ENCODE measurements around the gene XRCC1. TPM values are rescaled to one million over a fixed set of nuclear protein-coding genes. Genes with fewer than 3 reads are reported as not detected.
"Not testable (repeated sequence)": the region's sequence is repeated elsewhere in the genome, so short reads cannot be mapped to it uniquely, and the experiment has no call there.

The XRCC1 gene
- total RNA-seq, 1 experiment from 2014 or later = 40.7 TPM

DNA sequence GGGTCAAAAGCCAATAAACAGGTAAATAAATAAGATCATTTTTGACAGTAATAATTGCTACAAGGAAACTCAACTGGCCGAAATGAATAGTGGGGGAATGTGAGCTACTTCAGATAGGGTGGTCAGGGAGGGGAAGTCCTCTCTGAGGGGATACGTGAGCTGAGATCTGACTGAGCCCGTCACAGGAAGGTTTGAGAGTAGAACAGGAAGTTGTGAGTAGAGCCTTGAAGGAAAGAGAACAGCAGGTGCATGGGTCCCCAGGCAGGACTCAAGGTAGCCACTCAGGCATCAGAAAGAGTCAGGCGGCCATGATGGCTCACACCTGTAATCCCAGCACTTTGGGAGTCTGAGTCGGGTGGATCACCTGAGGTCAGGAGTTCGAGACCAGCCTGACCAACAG lies 14.4 kb upstream of the XRCC1 start:
- Histone ChIP-seq H3K4me1 (no peaks in the 10 kb centered on the region), H3K36me3 (ENCODE audit: control insufficient read depth, insufficient read depth, low read length) (no peaks in the 10 kb centered on the region), H3K4me3 (ENCODE audit: low read depth, low read length) (no peak overlapping the region), H3K27me3 (replicated peaks; ENCODE audit: control insufficient read depth, insufficient read depth, low read length) (no peaks in the 10 kb centered on the region; the same call in 1 of the 2 replicates), H3K9me3 (no peaks in the 10 kb centered on the region)
- no TSS peak for BruUV-seq (replicated peaks)
- Mint-ChIP-seq H3K4me3 (ENCODE audit: unreplicated experiment) (no peak overlapping the region), H3K36me3 (ENCODE audit: insufficient read depth, unreplicated experiment) (peaks cover 30% of the 10 kb centered on the region), H3K9me3 (ENCODE audit: unreplicated experiment) (no peaks in the 10 kb centered on the region), H3K4me1 (ENCODE audit: low read depth, unreplicated experiment) (peaks cover 7% of the 10 kb centered on the region), H3K27ac (ENCODE audit: unreplicated experiment) (no peak overlapping the region), H3K27me3 (ENCODE audit: insufficient read depth, unreplicated experiment) (no peaks in the 10 kb centered on the region)
- TF ChIP-seq, protein P1, sequence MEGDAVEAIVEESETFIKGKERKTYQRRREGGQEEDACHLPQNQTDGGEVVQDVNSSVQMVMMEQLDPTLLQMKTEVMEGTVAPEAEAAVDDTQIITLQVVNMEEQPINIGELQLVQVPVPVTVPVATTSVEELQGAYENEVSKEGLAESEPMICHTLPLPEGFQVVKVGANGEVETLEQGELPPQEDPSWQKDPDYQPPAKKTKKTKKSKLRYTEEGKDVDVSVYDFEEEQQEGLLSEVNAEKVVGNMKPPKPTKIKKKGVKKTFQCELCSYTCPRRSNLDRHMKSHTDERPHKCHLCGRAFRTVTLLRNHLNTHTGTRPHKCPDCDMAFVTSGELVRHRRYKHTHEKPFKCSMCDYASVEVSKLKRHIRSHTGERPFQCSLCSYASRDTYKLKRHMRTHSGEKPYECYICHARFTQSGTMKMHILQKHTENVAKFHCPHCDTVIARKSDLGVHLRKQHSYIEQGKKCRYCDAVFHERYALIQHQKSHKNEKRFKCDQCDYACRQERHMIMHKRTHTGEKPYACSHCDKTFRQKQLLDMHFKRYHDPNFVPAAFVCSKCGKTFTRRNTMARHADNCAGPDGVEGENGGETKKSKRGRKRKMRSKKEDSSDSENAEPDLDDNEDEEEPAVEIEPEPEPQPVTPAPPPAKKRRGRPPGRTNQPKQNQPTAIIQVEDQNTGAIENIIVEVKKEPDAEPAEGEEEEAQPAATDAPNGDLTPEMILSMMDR (IDR thresholded peaks at IDR 0.05; ENCODE audit: insufficient read depth in 1 of 2, low read depth in 1 of 2, low read length in 1 of 2, severe bottlenecking in 1 of 2, unreplicated experiment in 1 of 2) = no peak
- CTCF ChIA-PET = no interaction called here
- DNase-seq = no peak
- POLR2A ChIA-PET = no interaction called here
- intact Hi-C loops (cut with micrococcal nuclease; ENCODE audit: unreplicated experiment) = loop anchor here (10.0 kb wide), 2 partner anchors 125 to 195 kb away; partner anchors contain the start of genes KCNN4 and LYPD3

DNA sequence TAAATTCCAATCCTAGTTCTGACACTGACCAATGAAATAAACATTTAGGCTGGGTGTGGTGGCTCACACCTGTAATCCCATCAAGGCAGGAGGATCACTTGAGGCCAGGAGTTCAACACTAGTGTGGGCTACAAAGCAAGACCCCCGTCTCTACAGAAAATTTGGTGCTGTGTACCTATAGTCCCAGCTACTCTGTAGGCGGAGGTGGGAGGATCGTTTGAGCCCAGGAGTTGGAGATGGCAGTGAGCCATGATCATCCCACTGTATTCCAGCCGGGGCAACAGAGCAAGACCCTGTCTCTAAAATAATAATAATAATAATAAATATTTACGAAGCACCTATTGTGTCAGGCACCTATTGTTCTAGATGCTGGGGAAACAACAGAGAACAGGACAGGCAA lies 13.9 kb upstream of the XRCC1 start:
- no peaks in the 10 kb centered on the region for H3K27me3 Mint-ChIP-seq (ENCODE audit: insufficient read depth, unreplicated experiment)
- TF ChIP-seq, protein P1 (IDR thresholded peaks at IDR 0.05; ENCODE audit: insufficient read depth in 1 of 2, low read depth in 1 of 2, low read length in 1 of 2, severe bottlenecking in 1 of 2, unreplicated experiment in 1 of 2) = no peak
- H3K27ac Mint-ChIP-seq (ENCODE audit: unreplicated experiment) = no peak overlapping the region
- H3K9me3 Mint-ChIP-seq (ENCODE audit: unreplicated experiment) = no peaks in the 10 kb centered on the region
- BruUV-seq (replicated peaks) = no TSS peak
- Histone ChIP-seq H3K27me3 (replicated peaks; ENCODE audit: control insufficient read depth, insufficient read depth, low read length) (no peaks in the 10 kb centered on the region; the same call in 1 of the 2 replicates), H3K9me3 (no peaks in the 10 kb centered on the region), H3K4me1 (no peaks in the 10 kb centered on the region), H3K36me3 (ENCODE audit: control insufficient read depth, insufficient read depth, low read length) (no peaks in the 10 kb centered on the region), H3K4me3 (ENCODE audit: low read depth, low read length) (no peak overlapping the region)
- peaks cover 7% of the 10 kb centered on the region for H3K4me1 Mint-ChIP-seq (ENCODE audit: low read depth, unreplicated experiment)
- ChIA-PET CTCF (no interaction called here), POLR2A (no interaction called here)
- no peak for DNase-seq
- no peak overlapping the region for H3K4me3 Mint-ChIP-seq (ENCODE audit: unreplicated experiment)
- H3K36me3 Mint-ChIP-seq (ENCODE audit: insufficient read depth, unreplicated experiment) = peaks cover 30% of the 10 kb centered on the region
- intact Hi-C loops (cut with micrococcal nuclease; ENCODE audit: unreplicated experiment) = no loop called here

DNA sequence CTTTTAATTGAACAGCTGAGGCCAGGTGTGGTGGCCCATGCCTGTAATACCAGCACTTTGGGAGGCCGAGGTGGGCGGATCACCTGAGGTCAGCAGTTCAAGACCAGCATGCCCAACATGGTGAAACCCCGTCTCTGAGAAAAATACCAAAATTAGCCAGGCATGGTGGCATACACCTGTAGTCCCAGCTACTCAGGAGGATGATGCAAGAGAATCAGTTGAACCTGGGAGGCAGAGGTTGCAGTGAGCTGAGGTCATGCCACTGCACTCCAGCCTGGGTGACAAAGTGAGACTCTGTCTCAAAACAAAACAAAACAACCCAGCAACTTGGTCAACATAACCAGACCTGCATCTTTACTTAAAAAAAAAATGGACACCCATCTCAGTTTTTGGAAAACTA lies 11.7 kb upstream of the XRCC1 start:
- H3K36me3 ChIP-seq (ENCODE audit: control insufficient read depth, insufficient read depth, low read length); POLR2A ChIA-PET; H3K27me3 ChIP-seq (replicated peaks; ENCODE audit: control insufficient read depth, insufficient read depth, low read length); H3K4me3 ChIP-seq (ENCODE audit: low read depth, low read length); BruUV-seq (replicated peaks); H3K27ac Mint-ChIP-seq (ENCODE audit: unreplicated experiment); H3K4me3 Mint-ChIP-seq (ENCODE audit: unreplicated experiment); H3K9me3 ChIP-seq; intact Hi-C loops (cut with micrococcal nuclease; ENCODE audit: unreplicated experiment); H3K4me1 ChIP-seq; DNase-seq; H3K9me3 Mint-ChIP-seq (ENCODE audit: unreplicated experiment); H3K27me3 Mint-ChIP-seq (ENCODE audit: insufficient read depth, unreplicated experiment); H3K4me1 Mint-ChIP-seq (ENCODE audit: low read depth, unreplicated experiment): not testable (repeated sequence)
- H3K36me3 Mint-ChIP-seq (ENCODE audit: insufficient read depth, unreplicated experiment) = peaks cover 20% of the 10 kb centered on the region
- CTCF ChIA-PET = interaction anchor here (0.6 kb wide), 1 partner anchor 82 kb away, joined by 6 read pairs; no protein-coding TSS in a partner anchor

DNA sequence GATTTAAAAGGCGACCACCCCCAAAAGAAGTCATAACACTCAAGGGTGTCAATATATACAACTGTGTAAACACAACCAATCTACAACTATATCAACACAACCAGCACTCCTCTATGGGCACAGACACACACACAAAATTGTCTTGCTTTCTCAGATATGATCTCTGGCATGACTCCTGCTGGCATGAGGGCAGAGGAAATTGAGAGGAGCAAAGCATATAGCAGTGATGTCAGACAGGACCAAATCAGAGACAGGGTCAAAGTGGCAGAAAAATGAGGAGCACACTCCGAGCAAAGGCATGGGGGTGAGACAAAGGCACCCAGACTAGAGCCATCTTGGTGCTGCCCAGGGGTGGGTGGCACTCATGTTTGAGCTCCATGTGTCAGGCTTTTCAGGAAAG lies 11.0 kb upstream of the XRCC1 start:
- ChIA-PET POLR2A (no interaction called here), CTCF (no interaction called here)
- Mint-ChIP-seq H3K4me3 (ENCODE audit: unreplicated experiment) (no peak overlapping the region), H3K27ac (ENCODE audit: unreplicated experiment) (no peak overlapping the region), H3K27me3 (ENCODE audit: insufficient read depth, unreplicated experiment) (no peaks in the 10 kb centered on the region), H3K36me3 (ENCODE audit: insufficient read depth, unreplicated experiment) (peaks cover 20% of the 10 kb centered on the region), H3K4me1 (ENCODE audit: low read depth, unreplicated experiment) (no peaks in the 10 kb centered on the region), H3K9me3 (ENCODE audit: unreplicated experiment) (no peaks in the 10 kb centered on the region)
- H3K27me3 ChIP-seq (replicated peaks; ENCODE audit: control insufficient read depth, insufficient read depth, low read length) = no peaks in the 10 kb centered on the region; the same call in 1 of the 2 replicates
- H3K9me3 ChIP-seq = no peaks in the 10 kb centered on the region
- intact Hi-C loops (cut with micrococcal nuclease; ENCODE audit: unreplicated experiment) = no loop called here
- no peak overlapping the region for H3K4me3 ChIP-seq (ENCODE audit: low read depth, low read length)
- BruUV-seq (replicated peaks) = no TSS peak
- no peak for DNase-seq
- H3K4me1 ChIP-seq = no peaks in the 10 kb centered on the region
- no peaks in the 10 kb centered on the region for H3K36me3 ChIP-seq (ENCODE audit: control insufficient read depth, insufficient read depth, low read length)
- TF ChIP-seq, protein P1 (IDR thresholded peaks at IDR 0.05; ENCODE audit: insufficient read depth in 1 of 2, low read depth in 1 of 2, low read length in 1 of 2, severe bottlenecking in 1 of 2, unreplicated experiment in 1 of 2) = no peak
